ENCODE measurements around the gene RAB11A. TPM values are rescaled to one million over a fixed set of nuclear protein-coding genes. Genes with fewer than 3 reads are reported as not detected.

The RAB11A gene
- total RNA-seq, 1 donor from 2014 or later = 54.2 TPM

- ATAC-seq = no peak
- no peak for DNase-seq (ENCODE audit: low spot score)
Observed at GRCh38 chr15:65935391-65935790, 66.1 kb downstream of the RAB11A start.

GRCh38 chr15:65936282-65936681 is 67.0 kb downstream of the RAB11A start:
- no peak for ATAC-seq

GRCh38 chr15:65937054-65937453 is 67.8 kb downstream of the RAB11A start:
- ATAC-seq = no peak
- no peak for DNase-seq (ENCODE audit: low spot score)

More at GRCh38 chr15:65936282-65936681, 67.0 kb downstream of the RAB11A start:
- no peak for DNase-seq (ENCODE audit: low spot score)

GRCh38 chr15:65937476-65937875 is 68.2 kb downstream of the RAB11A start:
- ATAC-seq (no peak), DNase-seq (ENCODE audit: low spot score) (no peak)

GRCh38 chr15:65938604-65939003 is 69.3 kb downstream of the RAB11A start:
- ATAC-seq = no peak
- DNase-seq (ENCODE audit: low spot score) = no peak

- no peak for ATAC-seq
- no peak for DNase-seq (ENCODE audit: low spot score)
Observed at GRCh38 chr15:65939901-65940617, 70.8 kb downstream of the RAB11A start.

- DNase-seq (ENCODE audit: low spot score) = no peak
- no peak for ATAC-seq
Observed at GRCh38 chr15:65940618-65940909, 71.3 kb downstream of the RAB11A start.

Other genes starting within 250 kb of the RAB11A start
- 5.9 TPM for gene SLC24A1, start 247.6 kb upstream of the RAB11A start, total RNA-seq
- 10.7 TPM for gene DENND4A, start 77.2 kb upstream of the RAB11A start, total RNA-seq